Activated CD4-positive, alpha-beta T cell treated with anti-CD3 and anti-CD28 coated beads for 1 hour (primary cell): ENCODE data around the gene MYCBP.

Source experiments
- DNase-seq: peaks from one replicate; pipeline ENCODE4 v3.0.0-alpha.2; 2020

Gene MYCBP

GRCh38 chr1:38819040-38819439 is 54.1 kb downstream of the MYCBP start:
- DNase-seq, result no peak

GRCh38 chr1:38818175-38818976 is 54.8 kb downstream of the MYCBP start:
- DNase-seq, result peak; percentile 24

- DNase-seq, result no peak
Measured at GRCh38 chr1:38817267-38818174, 55.6 kb downstream of the MYCBP start.

GRCh38 chr1:38815903-38816627 is 57.1 kb downstream of the MYCBP start:
- no peak for DNase-seq

GRCh38 chr1:38814984-38815464 is 58.1 kb downstream of the MYCBP start:
- no peak for DNase-seq

GRCh38 chr1:38814444-38814983 is 58.6 kb downstream of the MYCBP start:
- DNase-seq, result no peak

- DNase-seq, result no peak
Measured at GRCh38 chr1:38812981-38813380, 60.2 kb downstream of the MYCBP start.
